Measurements from ENCODE around the gene ADAMTS8.

The ADAMTS8 gene

DNA sequence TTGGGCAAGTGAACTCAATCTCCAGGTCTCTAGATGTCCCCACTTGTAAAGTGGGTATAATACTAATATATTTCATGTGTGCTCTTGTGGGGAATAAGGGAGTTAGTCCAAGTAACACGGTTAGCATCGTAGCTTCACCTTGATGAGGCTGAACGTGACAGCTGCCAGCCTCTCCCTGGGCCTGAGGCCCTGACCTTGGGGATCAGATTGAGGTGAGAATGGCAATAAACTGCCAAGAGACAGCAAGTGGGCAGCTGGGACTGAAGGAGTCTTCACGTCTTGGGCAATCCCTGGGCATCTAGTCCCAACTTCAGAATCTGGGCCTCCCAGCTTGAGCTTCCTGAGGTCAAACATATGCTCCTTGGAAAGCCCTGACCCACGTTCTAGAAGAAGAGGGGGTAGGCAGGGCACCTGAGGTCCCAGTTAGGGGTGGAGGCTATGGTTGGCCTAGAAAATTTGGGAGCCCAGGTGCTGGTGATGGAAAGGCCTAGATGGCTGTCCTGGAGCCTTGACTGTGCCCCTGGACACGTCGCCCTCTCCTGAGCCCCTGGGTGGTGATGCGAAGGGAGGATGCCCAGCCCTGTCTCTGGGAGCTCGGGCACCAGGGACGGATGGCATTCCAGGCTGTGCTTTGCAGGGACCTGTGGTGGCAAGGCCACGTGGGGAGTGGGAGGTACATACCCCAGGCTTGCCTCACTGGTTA lies 43.5 kb upstream of the ADAMTS8 start:
- Mint-ChIP-seq H3K9me3 (no peaks in the 10 kb centered on the region), H3K4me3 (no peak overlapping the region), H3K36me3 (ENCODE audit: low read depth) (peaks cover 47% of the 10 kb centered on the region), H3K27ac (no peak overlapping the region), H3K4me1 (peaks cover 5% of the 10 kb centered on the region), H3K27me3 (ENCODE audit: low read depth) (peaks cover 3% of the 10 kb centered on the region)
- TF ChIP-seq, protein P1, sequence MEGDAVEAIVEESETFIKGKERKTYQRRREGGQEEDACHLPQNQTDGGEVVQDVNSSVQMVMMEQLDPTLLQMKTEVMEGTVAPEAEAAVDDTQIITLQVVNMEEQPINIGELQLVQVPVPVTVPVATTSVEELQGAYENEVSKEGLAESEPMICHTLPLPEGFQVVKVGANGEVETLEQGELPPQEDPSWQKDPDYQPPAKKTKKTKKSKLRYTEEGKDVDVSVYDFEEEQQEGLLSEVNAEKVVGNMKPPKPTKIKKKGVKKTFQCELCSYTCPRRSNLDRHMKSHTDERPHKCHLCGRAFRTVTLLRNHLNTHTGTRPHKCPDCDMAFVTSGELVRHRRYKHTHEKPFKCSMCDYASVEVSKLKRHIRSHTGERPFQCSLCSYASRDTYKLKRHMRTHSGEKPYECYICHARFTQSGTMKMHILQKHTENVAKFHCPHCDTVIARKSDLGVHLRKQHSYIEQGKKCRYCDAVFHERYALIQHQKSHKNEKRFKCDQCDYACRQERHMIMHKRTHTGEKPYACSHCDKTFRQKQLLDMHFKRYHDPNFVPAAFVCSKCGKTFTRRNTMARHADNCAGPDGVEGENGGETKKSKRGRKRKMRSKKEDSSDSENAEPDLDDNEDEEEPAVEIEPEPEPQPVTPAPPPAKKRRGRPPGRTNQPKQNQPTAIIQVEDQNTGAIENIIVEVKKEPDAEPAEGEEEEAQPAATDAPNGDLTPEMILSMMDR (IDR thresholded peaks at IDR 0.05; ENCODE audit: unreplicated experiment in 3 of 3), result no peak

DNA sequence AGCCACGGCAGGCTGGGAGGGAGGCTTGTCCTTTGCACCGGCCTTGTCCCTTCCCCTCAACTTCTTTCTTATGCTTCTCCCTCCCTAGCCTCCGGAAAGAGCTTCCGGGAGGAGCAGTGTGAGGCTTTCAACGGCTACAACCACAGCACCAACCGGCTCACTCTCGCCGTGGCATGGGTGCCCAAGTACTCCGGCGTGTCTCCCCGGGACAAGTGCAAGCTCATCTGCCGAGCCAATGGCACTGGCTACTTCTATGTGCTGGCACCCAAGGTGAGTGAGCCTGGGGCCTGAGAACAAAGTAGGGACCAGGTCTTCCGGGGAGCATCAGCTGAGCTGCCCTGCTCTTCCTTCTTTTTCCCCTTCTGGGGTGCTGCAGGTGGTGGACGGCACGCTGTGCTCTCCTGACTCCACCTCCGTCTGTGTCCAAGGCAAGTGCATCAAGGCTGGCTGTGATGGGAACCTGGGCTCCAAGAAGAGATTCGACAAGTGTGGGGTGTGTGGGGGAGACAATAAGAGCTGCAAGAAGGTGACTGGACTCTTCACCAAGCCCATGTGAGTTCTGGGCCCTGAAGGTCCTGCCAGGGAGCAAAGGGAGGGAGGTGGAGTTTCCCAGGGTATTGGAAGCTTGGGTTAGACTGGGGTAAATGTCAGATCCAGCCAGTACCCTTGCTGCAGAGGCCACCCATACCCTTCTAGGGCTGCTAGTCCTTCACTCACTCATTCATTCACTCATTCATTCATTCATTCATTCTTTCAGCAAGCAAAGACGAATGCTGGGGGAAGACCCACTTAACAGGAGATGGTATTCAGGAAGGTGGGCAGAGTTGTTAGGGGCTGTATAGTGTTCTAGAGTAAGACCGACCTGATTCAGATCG lies 42.7 kb upstream of the ADAMTS8 start:
- Mint-ChIP-seq H3K9me3 (no peaks in the 10 kb centered on the region), H3K27me3 (ENCODE audit: low read depth) (peaks cover 3% of the 10 kb centered on the region), H3K4me1 (peaks cover 5% of the 10 kb centered on the region), H3K4me3 (no peak overlapping the region), H3K36me3 (ENCODE audit: low read depth) (peaks cover 41% of the 10 kb centered on the region), H3K27ac (no peak overlapping the region)
- TF ChIP-seq, protein P1 (IDR thresholded peaks at IDR 0.05; ENCODE audit: unreplicated experiment in 3 of 3), result no peak

DNA sequence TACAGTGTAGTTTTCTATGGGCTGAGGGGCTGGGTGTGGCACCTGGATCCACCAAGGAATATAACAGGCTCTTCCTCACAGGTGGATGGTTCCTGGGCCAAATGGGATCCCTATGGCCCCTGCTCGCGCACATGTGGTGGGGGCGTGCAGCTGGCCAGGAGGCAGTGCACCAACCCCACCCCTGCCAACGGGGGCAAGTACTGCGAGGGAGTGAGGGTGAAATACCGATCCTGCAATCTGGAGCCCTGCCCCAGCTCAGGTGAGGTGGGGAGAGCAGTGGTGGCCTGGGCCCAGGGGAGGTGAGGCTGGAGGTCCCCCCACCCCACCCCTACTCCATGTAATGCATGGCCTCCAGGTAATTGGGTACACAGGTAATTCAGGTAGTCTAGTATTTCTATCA lies 40.8 kb upstream of the ADAMTS8 start:
- H3K4me3 Mint-ChIP-seq, result no peak overlapping the region
- no peaks in the 10 kb centered on the region for H3K9me3 Mint-ChIP-seq
- H3K36me3 Mint-ChIP-seq (ENCODE audit: low read depth), result peaks cover 32% of the 10 kb centered on the region
- H3K27me3 Mint-ChIP-seq (ENCODE audit: low read depth), result peaks cover 3% of the 10 kb centered on the region
- H3K4me1 Mint-ChIP-seq, result no peaks in the 10 kb centered on the region
- no peak overlapping the region for H3K27ac Mint-ChIP-seq
- TF ChIP-seq, protein P1 (IDR thresholded peaks at IDR 0.05; ENCODE audit: unreplicated experiment in 3 of 3), result no peak

DNA sequence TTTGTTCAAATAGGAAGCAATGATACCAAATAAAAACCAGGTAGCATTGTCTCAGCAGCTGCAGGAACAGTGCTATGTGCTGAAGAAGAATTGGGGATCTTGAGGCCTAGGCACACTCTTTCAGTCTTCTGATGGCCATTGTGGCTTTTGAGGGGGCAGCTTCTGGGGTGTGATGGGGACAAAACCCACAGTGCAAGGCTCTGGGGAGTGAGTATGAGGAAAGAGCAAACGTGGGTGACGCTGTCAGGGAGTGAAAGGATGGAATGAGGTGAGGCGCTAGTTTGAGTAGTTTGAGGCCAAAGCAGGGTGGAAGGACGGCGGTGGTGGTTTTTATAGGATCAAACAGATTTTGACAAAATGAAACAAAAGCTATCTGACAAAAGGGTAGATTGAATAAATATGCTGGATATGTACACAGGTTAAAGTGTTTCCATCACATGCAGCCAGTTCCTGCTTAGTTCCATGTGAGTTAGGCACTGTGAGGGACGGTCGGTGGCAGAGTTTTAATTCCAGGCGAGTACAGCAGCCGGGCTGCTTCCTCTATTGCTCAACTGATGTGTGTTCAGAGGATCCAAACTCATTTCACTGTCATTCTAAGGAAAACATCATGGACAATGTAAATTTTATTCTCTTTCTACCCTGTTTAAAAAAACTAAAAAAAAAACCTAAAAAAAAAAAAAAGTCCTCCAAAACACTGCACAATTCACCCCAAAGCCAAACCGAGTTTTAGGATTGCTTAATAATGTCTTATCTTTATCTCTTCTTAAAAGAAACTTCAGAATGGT lies 38.9 kb upstream of the ADAMTS8 start:
- Mint-ChIP-seq H3K27me3 (ENCODE audit: low read depth) (peaks cover 3% of the 10 kb centered on the region), H3K4me3 (no peak overlapping the region), H3K9me3 (no peaks in the 10 kb centered on the region), H3K36me3 (ENCODE audit: low read depth) (peaks cover 47% of the 10 kb centered on the region), H3K4me1 (peaks cover 7% of the 10 kb centered on the region), H3K27ac (no peak overlapping the region)
- TF ChIP-seq, protein P1 (IDR thresholded peaks at IDR 0.05; ENCODE audit: unreplicated experiment in 3 of 3), result no peak

DNA sequence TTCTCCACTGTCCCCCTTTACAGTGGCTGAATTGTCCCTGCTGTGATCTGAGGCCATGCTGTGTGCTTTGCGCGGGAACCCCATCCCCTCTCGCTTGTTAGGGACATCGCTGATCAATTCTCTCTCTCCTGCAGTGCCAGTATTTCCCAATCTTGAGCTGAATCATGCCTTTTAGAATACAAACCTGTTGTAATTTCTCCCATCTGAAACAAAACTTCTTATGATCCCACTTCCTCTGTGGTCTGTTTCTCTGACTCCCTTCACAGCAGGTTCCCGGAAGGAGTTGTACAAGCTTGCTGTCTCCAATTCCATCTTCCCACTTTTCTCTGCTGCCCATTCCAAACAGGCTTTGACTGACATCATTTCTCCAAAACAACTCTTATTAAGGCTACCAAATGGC lies 36.9 kb upstream of the ADAMTS8 start:
- TF ChIP-seq, protein P1 (IDR thresholded peaks at IDR 0.05; ENCODE audit: unreplicated experiment in 3 of 3), result no peak
- peaks cover 3% of the 10 kb centered on the region for H3K27me3 Mint-ChIP-seq (ENCODE audit: low read depth)
- H3K36me3 Mint-ChIP-seq (ENCODE audit: low read depth), result peaks cover 44% of the 10 kb centered on the region
- H3K4me3 Mint-ChIP-seq, result no peak overlapping the region
- no peak overlapping the region for H3K27ac Mint-ChIP-seq
- no peaks in the 10 kb centered on the region for H3K9me3 Mint-ChIP-seq
- H3K4me1 Mint-ChIP-seq, result peaks cover 14% of the 10 kb centered on the region
